Right lobe of liver (tissue), 6 donors: Measurements from ENCODE around the gene TF. TPM values are rescaled to one million over a fixed set of nuclear protein-coding genes. Genes with fewer than 3 reads are reported as not detected.
A peak's percentile ranks its signal among the peaks of the same experiment; 100 is the strongest.

ENCODE experiments used
- ATAC-seq, 4 donors: fragments of 200-7000 bp; cut with Tn5 transposase; one replicate each; pipeline ENCODE4 v1.9.1; 2020; ENCODE audit warnings: mild to moderate bottlenecking in 4 of 4, moderate library complexity in 4 of 4
- DNase-seq, 3 donors: peaks; one replicate each; pipeline ENCODE4 v3.0.0-alpha.2; 2020
- H3K27ac ChIP-seq, 3 donors: fragments of 200-600 bp; one replicate each; pipeline ENCODE4 v1.8.0; 2022
- H3K27me3 ChIP-seq, 2 donors: fragments of 200-600 bp; one replicate each; pipeline ENCODE4 v1.8.0; 2022
- H3K36me3 ChIP-seq, 4 donors: fragments of 200-600 bp; sonication (generic) in 1 of 4; one replicate each; pipeline versions ENCODE4 v1.5.1 to v1.8.0; 2017 to 2022; ENCODE audit warnings: control low read depth in 1 of 4
- H3K4me1 ChIP-seq, 4 donors: fragments of 200-600 bp; sonication (generic) in 1 of 4; one replicate each; pipeline versions ENCODE4 v1.5.1 to v1.8.0; 2017 to 2022; ENCODE audit warnings: control low read depth in 1 of 4
- H3K4me3 ChIP-seq, 3 donors: fragments of 200-600 bp; one replicate each; pipeline ENCODE4 v1.8.0; 2022
- H3K9me3 ChIP-seq, 4 donors: fragments of 200-600 bp; sonication (generic) in 1 of 4; one replicate each; pipeline versions ENCODE4 v1.5.1 to v1.8.0; 2017 to 2022; ENCODE audit warnings: control low read depth in 1 of 4
- POLR2A ChIP-seq: fragments of 450-650 bp; IDR thresholded peaks from one replicate; pipeline ENCODE4 v1.6.1; 2017; ENCODE audit warnings: antibody characterized with exemption, mild to moderate bottlenecking
- WGBS: methylation state at CpG from one replicate; pipeline ENCODE4 v1.1.6; 2018; ENCODE audit warnings: low coverage, low lambda C conversion rate; ENCODE audit not compliant: insufficient coverage; ENCODE audit errors: missing lambda C conversion rate; 5-methylcytosine and 5-hydroxymethylcytosine counted together
- intact Hi-C, 2 donors: fragments of 100-400 bp; cut with DNase I; formaldehyde crosslinking; loops; one replicate each; pipeline versions ENCODE4 v1.11.2 to v1.14.1; 2022
- long read RNA-seq: library from polyadenylated mRNA; unstranded; transcript quantifications from one replicate; pipeline ENCODE4 v2.0.0, GENCODE V29; 2019
- total RNA-seq, 6 experiments: library from RNA; depleted of rRNA in 2 of 6; stranded (reverse); fragments of >200 nt in 2 of 6; fragmentation: NEBNext Ultra II Directional in 3 of 6; extraction: Animal tissue kit (Norgen Biotek cat#: 25700) in 3 of 6; gene quantifications; one replicate each; pipeline versions ENCODE4 v1.1.0 to v1.2.4, GENCODE V29; 2016 to 2023
- TF ChIP-seq, protein P1 (sequence below), 4 donors: fragments of 200-600 bp in 3 of 4; fragments of 450-650 bp in 1 of 4; IDR thresholded peaks; one replicate each; pipeline versions ENCODE4 v1.5.1 to v1.8.0; 2016 to 2022; ENCODE audit warnings: antibody characterized with exemption in 4 of 4, mild to moderate bottlenecking in 2 of 4
- donor health status: DM: no; HTN: yes; CAD: no.
- donor health status: DM: no; HTN: no; CAD: no.
- donor health status: DM: no; HTN: no; CAD: no.
- donor health status: DM: no; HTN: yes; CAD: no.
- donor health status: DM: no; HTN: yes; CAD: no.

Gene TF
- total RNA-seq: over 10,000 TPM in 4 of 6 experiments, 1,000 to 10,000 TPM in 2; 2,871 to 25,349 (median 17,684) TPM
- long read RNA-seq, full-length matches to known transcripts: 1,090 of 1,460 reads
- long read RNA-seq, partial matches to known transcripts: 302 of 1,460 reads
- long read RNA-seq, other reads (novel, unspliced or antisense): 68 of 1,460 reads

DNA sequence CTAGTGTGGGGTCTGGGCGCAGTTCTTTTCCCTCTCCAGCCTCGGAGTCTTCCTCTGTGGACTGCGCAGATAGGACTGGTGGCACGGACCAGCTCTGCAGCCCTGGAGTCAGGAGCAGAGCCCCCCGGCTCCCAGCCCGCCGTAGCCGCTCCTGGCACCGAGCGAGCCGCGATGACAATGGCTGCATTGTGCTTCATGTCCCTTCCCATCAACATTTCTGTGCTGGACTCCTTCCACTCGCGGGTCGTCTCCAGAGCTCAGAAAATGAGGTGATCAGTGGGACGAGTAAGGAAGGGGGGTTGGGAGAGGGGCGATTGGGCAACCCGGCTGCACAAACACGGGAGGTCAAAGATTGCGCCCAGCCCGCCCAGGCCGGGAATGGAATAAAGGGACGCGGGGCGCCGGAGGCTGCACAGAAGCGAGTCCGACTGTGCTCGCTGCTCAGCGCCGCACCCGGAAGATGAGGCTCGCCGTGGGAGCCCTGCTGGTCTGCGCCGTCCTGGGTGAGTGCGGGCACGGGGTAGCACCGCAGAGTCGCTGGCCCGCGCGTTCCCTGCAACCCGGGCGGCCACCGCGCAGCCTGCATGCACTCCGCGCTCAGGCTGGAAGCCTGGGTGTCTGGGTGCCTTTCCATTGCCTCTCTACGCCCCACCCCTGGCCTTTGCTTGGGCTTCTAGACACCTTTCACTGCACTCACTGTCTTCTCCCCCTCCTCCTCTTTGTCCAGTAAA, at the start of gene TF:
Gene TF (plus strand): TSS at position 413 of the 731 bp plus-strand sequence. CDS start 48 bp downstream, at position 461.
- Histone ChIP-seq H3K27ac (peak within 1 kb of the TSS; percentile 34 to 79 (median 68)), H3K4me1 (peaks cover 0 to 63% (median 19%) of the 10 kb centered on the region in 4 donors), H3K4me3 (peak within 1 kb of the TSS; percentile 60 to 87 (median 87)), H3K9me3 (no peaks in the 10 kb centered on the region), H3K36me3 (peaks cover 0 to 40% (median 6%) of the 10 kb centered on the region in 4 donors), H3K27me3 (no peaks in the 10 kb centered on the region)
- 2% methylated on average over 17 of the region's 50 CpGs for WGBS
- DNase-seq (peak; percentile 87 to 95 (median 93)), ATAC-seq (peak; percentile 61 to 81 (median 72))
- TF ChIP-seq, protein P1, sequence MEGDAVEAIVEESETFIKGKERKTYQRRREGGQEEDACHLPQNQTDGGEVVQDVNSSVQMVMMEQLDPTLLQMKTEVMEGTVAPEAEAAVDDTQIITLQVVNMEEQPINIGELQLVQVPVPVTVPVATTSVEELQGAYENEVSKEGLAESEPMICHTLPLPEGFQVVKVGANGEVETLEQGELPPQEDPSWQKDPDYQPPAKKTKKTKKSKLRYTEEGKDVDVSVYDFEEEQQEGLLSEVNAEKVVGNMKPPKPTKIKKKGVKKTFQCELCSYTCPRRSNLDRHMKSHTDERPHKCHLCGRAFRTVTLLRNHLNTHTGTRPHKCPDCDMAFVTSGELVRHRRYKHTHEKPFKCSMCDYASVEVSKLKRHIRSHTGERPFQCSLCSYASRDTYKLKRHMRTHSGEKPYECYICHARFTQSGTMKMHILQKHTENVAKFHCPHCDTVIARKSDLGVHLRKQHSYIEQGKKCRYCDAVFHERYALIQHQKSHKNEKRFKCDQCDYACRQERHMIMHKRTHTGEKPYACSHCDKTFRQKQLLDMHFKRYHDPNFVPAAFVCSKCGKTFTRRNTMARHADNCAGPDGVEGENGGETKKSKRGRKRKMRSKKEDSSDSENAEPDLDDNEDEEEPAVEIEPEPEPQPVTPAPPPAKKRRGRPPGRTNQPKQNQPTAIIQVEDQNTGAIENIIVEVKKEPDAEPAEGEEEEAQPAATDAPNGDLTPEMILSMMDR (IDR thresholded peaks at IDR 0.05): no peak
- peak; percentile 95 for TF ChIP-seq POLR2A
- intact Hi-C loops: no loop called here

DNA sequence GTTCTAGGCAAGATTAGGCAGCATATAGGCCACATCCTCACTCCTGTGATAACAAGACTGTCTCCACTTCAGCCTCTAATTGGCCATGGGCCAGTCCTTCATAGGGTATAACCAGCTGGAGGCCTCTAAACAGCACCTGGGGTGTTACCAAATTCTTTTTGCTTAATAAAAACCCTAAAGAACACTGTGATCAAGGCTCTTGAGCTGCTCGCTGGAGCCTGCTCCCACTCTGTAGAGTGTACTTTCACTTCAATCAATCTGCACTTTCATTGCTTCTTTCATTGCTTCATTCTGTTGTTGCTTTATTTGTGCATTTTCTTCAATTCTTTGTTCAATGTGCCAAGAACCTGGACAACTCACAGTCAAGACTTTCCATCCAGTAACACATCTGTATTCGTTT, 48.2 kb upstream of the TF start:
- no peaks in the 10 kb centered on the region for H3K4me1 ChIP-seq
- no peaks in the 10 kb centered on the region for H3K9me3 ChIP-seq
- H3K36me3 ChIP-seq: no peaks in the 10 kb centered on the region
- no peak overlapping the region for H3K4me3 ChIP-seq
- TF ChIP-seq, protein P1 (IDR thresholded peaks at IDR 0.05): no peak
- TF ChIP-seq POLR2A: no peak
- WGBS: 92% methylated on average over 2 of the region's 2 CpGs
- DNase-seq (no peak), ATAC-seq (no peak)
- no peak overlapping the region for H3K27ac ChIP-seq
- intact Hi-C loops: no loop called here
- H3K27me3 ChIP-seq: no peaks in the 10 kb centered on the region

DNA sequence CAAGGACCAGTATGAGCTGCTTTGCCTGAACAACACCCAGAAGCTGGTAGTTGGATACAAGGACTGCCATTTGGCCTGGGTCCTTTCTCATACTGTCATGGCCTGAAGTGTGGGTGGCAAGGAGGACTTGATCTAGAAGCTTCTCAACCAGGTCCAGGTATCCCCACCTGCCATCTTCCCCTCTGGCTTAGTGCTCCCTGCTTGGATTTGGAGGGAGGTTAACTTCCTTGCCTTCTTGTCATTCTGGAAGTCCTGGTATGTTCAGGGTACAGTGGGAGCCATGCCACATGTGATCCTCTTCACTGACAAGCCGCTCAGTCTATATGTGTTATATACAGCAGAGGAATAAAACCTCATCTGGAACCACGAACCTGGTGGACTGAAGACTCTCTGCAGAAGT, 46.7 kb upstream of the TF start:
- ATAC-seq (no peak), DNase-seq (no peak)
- WGBS: 50% methylated on average over 1 of the region's 2 CpGs
- H3K27ac ChIP-seq: no peak overlapping the region
- H3K4me1 ChIP-seq: peaks cover 0 to 13% (median 0%) of the 10 kb centered on the region in 4 donors
- intact Hi-C loops: no loop called here
- H3K27me3 ChIP-seq: no peaks in the 10 kb centered on the region
- TF ChIP-seq, protein P1 (IDR thresholded peaks at IDR 0.05): no peak
- no peak for TF ChIP-seq POLR2A
- H3K9me3 ChIP-seq: no peaks in the 10 kb centered on the region
- no peaks in the 10 kb centered on the region for H3K36me3 ChIP-seq
- no peak overlapping the region for H3K4me3 ChIP-seq

DNA sequence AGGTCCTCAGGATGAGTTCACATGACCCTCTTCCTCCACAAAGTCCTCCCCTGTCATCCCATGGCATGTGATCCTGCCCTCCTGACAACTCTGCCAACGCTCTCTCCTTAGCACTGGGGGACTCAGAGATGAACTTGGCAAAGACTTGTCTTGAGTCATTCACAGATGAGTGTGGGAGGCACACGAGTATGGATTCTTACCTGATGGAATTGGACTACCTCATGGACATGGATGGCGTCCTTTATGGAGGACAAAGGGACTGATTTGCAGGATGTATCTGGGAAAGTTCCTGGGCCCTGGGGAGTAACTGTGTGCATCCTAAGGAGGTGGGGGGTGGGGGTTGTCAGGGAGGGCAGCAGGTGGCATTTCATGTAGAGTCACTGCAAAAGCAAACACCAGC, 46.3 kb upstream of the TF start:
- ATAC-seq (no peak), DNase-seq (no peak)
- intact Hi-C loops: no loop called here
- no peak overlapping the region for H3K4me3 ChIP-seq
- no peaks in the 10 kb centered on the region for H3K9me3 ChIP-seq
- H3K36me3 ChIP-seq: no peaks in the 10 kb centered on the region
- no peaks in the 10 kb centered on the region for H3K27me3 ChIP-seq
- TF ChIP-seq, protein P1 (IDR thresholded peaks at IDR 0.05): no peak
- no peak overlapping the region for H3K27ac ChIP-seq
- H3K4me1 ChIP-seq: peaks cover 0 to 13% (median 0%) of the 10 kb centered on the region in 4 donors
- WGBS: 73% methylated on average over 2 of the region's 3 CpGs
